OCI-LY7 (cell line): Measurements from ENCODE around the gene COA8. TPM values are rescaled to one million over a fixed set of nuclear protein-coding genes. Genes with fewer than 3 reads are reported as not detected.

Experiments used
- BruUV-seq: library from RNA; stranded (reverse); fragments of 400-500 nt; replicated peaks from 2 replicates; lab custom pipeline; 2021; lab: Mats Ljungman, UMichigan
- CTCF ChIA-PET: fragments of 300-600 bp; sonication (Branson Sonifier 250); formaldehyde crosslinking; loops from one replicate; lab custom pipeline; 2022; ENCODE audit warnings: antibody characterized with exemption; ENCODE audit not compliant: unreplicated experiment; lab: Charles Lee
- POLR2A ChIA-PET: fragments of 300-600 bp; sonication (Branson Sonifier 250); formaldehyde crosslinking; loops from one replicate; lab custom pipeline; 2022; ENCODE audit warnings: antibody characterized with exemption; lab: Charles Lee
- DNase-seq: peaks from one replicate; pipeline ENCODE4 v3.0.0-alpha.2; 2015; ENCODE audit warnings: low spot score
- H2AFZ ChIP-seq: fragments of 200-600 bp; sonication (generic), shearing (Covaris generic); 2 replicates; pipeline ENCODE4 v1.6.1; 2014; ENCODE audit warnings: mild to moderate bottlenecking, antibody characterized with exemption, low read length, moderate library complexity
- H3K27ac ChIP-seq: fragments of 200-600 bp; sonication (generic); 2 replicates; pipeline ENCODE4 v1.5.1; 2014; ENCODE audit warnings: mixed run types, low read depth, mild to moderate bottlenecking, moderate library complexity, low read length, inconsistent platforms; ENCODE audit not compliant: poor library complexity, severe bottlenecking
- H3K36me3 ChIP-seq: fragments of 200-600 bp; sonication (generic); 2 replicates; pipeline ENCODE4 v1.6.1; 2014; ENCODE audit warnings: mild to moderate bottlenecking, antibody characterized with exemption, low read length, moderate library complexity, mixed read lengths; ENCODE audit not compliant: insufficient read depth
- H3K4me1 ChIP-seq: fragments of 200-600 bp; sonication (generic); 2 replicates; pipeline ENCODE4 v1.5.1; 2014; ENCODE audit warnings: mild to moderate bottlenecking, low read length; ENCODE audit not compliant: insufficient read depth, poor library complexity, severe bottlenecking
- H3K4me2 ChIP-seq: fragments of 200-600 bp; sonication (generic); 2 replicates; pipeline ENCODE4 v1.6.1; 2014; ENCODE audit warnings: mild to moderate bottlenecking, low read length
- H3K4me3 ChIP-seq: fragments of 200-600 bp; sonication (generic); 2 replicates; pipeline ENCODE4 v1.5.1; 2014; ENCODE audit warnings: mild to moderate bottlenecking, low read depth, low read length; ENCODE audit not compliant: poor library complexity, severe bottlenecking
- H3K79me2 ChIP-seq: fragments of 200-600 bp; sonication (generic); 2 replicates; pipeline ENCODE4 v1.6.1; 2016; ENCODE audit warnings: low read depth, mild to moderate bottlenecking, low read length, moderate library complexity, mixed read lengths; ENCODE audit not compliant: insufficient read depth
- H3K9me2 ChIP-seq: fragments of 200-600 bp; sonication (generic); 2 replicates; pipeline ENCODE4 v1.6.1; 2016; ENCODE audit warnings: mild to moderate bottlenecking, low read length, mixed read lengths; ENCODE audit not compliant: insufficient read depth
- H3K9me3 ChIP-seq: fragments of 200-600 bp; sonication (generic); 2 replicates; pipeline ENCODE4 v1.6.1; 2014; ENCODE audit warnings: mild to moderate bottlenecking, mixed run types, low read length, mixed read lengths
- H4K20me1 ChIP-seq: fragments of 200-600 bp; sonication (generic); 2 replicates; pipeline ENCODE4 v1.6.1; 2014; ENCODE audit warnings: mild to moderate bottlenecking, antibody characterized with exemption, low read length, moderate library complexity, mixed read lengths; ENCODE audit not compliant: insufficient read depth
- CTCF ChIP-seq: fragments of 200-600 bp; sonication (generic); conservative IDR thresholded peaks from 2 replicates; pipeline ENCODE4 v1.5.1; 2014; ENCODE audit warnings: mild to moderate bottlenecking, antibody characterized with exemption, low read length, moderate library complexity, mixed read lengths
- EZH2phosphoT487 ChIP-seq: fragments of 200-600 bp; sonication (generic); IDR thresholded peaks from 2 replicates; pipeline ENCODE4 v1.6.1; 2018; ENCODE audit warnings: low read depth, borderline replicate concordance, mild to moderate bottlenecking, mixed run types, antibody characterized with exemption, low read length, moderate library complexity, mixed read lengths
- intact Hi-C: fragments of 100-400 bp; cut with micrococcal nuclease; formaldehyde crosslinking; loops from one replicate; pipeline ENCODE4 v1.10.0; 2022; ENCODE audit not compliant: unreplicated experiment
- total RNA-seq, 2 experiments: library from RNA; depleted of rRNA in 1 of 2; stranded (reverse); fragments of >200 nt in 1 of 2; shearing (Covaris generic) in 1 of 2; gene quantifications; 2 replicates each; pipeline ENCODE4 v1.2.3, GENCODE V29; 2014 to 2022

The COA8 gene
- total RNA-seq, 2 experiments from 2014 or later: 18.7 to 33.0 TPM

- Histone ChIP-seq H3K9me2 (no peaks in the 10 kb centered on the region), H3K4me1 (peaks cover 26% of the 10 kb centered on the region), H2AFZ (no peak within 1 kb of the TSS), H3K9me3 (no peaks in the 10 kb centered on the region), H3K79me2 (no peaks in the 10 kb centered on the region), H3K27ac (no peak within 1 kb of the TSS), H3K4me3 (peak within 1 kb of the TSS; percentile 52), H3K4me2 (peak within 1 kb of the TSS; percentile 62), H3K36me3 (no peaks in the 10 kb centered on the region), H4K20me1 (no peaks in the 10 kb centered on the region; the same call in 1 of the 2 replicates)
- intact Hi-C loops: no loop called here
- no peak for DNase-seq
- no TSS peak for BruUV-seq
- POLR2A ChIA-PET: no interaction called here
- CTCF ChIA-PET: no interaction called here
- no peak for TF ChIP-seq CTCF
- no peak for TF ChIP-seq EZH2phosphoT487
Measured at GRCh38 chr14:103522649-103523574, 39.8 kb upstream of the COA8 start, which contains the start of gene CKB. CKB (minus strand) TSS chr14:103522830; CDS start chr14:103522493, 337 bp downstream.

GRCh38 chr14:103523575-103523954 is 39.2 kb upstream of the COA8 start:
- H3K9me2 ChIP-seq: no peaks in the 10 kb centered on the region
- H3K4me2 ChIP-seq: no peak overlapping the region
- H3K36me3 ChIP-seq: no peaks in the 10 kb centered on the region
- H3K4me3 ChIP-seq: no peak overlapping the region
- no TSS peak for BruUV-seq
- CTCF ChIA-PET: no interaction called here
- peaks cover 33% of the 10 kb centered on the region for H3K4me1 ChIP-seq
- DNase-seq: no peak
- H4K20me1 ChIP-seq: no peaks in the 10 kb centered on the region; the same call in 1 of the 2 replicates
- H2AFZ ChIP-seq: no peak overlapping the region
- peaks cover 2% of the 10 kb centered on the region; the same call in 1 of the 2 replicates for H3K79me2 ChIP-seq
- H3K27ac ChIP-seq: no peak overlapping the region
- intact Hi-C loops: no loop called here
- no peaks in the 10 kb centered on the region for H3K9me3 ChIP-seq
- POLR2A ChIA-PET: no interaction called here
- TF ChIP-seq EZH2phosphoT487: no peak
- TF ChIP-seq CTCF: no peak
